Ovary (tissue), 3 donors: ENCODE results near the gene CELA2A.

Source experiments
- CTCF ChIP-seq, 3 donors: fragments of 450-650 bp in 2 of 3; fragments of 200-600 bp in 1 of 3; IDR thresholded peaks; one replicate each; pipeline versions ENCODE4 v1.5.1 to v1.8.0; 2016 to 2022; ENCODE audit warnings: antibody characterized with exemption in 3 of 3, mild to moderate bottlenecking in 1 of 3
- EP300 ChIP-seq: sonication (generic); formaldehyde crosslinking; IDR thresholded peaks from one replicate; pipeline ENCODE4 v1.6.1; 2017; ENCODE audit warnings: antibody characterized with exemption
- POLR2A ChIP-seq: fragments of 450-650 bp; IDR thresholded peaks from one replicate; pipeline ENCODE4 v1.6.1; 2017; ENCODE audit warnings: antibody characterized with exemption, mild to moderate bottlenecking, moderate library complexity
- donor health status: DM: no; HTN: no; CAD: no.

GRCh38 chr1:15424981-15425380, 31.6 kb upstream of the CELA2A start:
- TF ChIP-seq POLR2A (no peak), CTCF (IDR thresholded peaks at IDR 0.05) (no peak), EP300 (no peak)
